K562 (cell line): ENCODE measurements around the gene DYNLT2. TPM values are rescaled to one million over a fixed set of nuclear protein-coding genes. Genes with fewer than 3 reads are reported as not detected.

Source experiments
- ATAC-seq: fragments of 200-7000 bp; cut with Tn5 transposase; 3 replicates; pipeline ENCODE4 v1.9.1; 2020; ENCODE audit warnings: moderate library complexity
- BruUV-seq: library from RNA; stranded (reverse); fragments of 400-500 nt; replicated peaks from 2 replicates; lab custom pipeline; 2021; lab: Mats Ljungman, UMichigan
- CTCF ChIA-PET: fragments of 300-600 bp; formaldehyde crosslinking; extraction: SDS; loops from one replicate; lab custom pipeline; 2021; ENCODE audit warnings: low intra/inter-chr PET ratio; lab: Yijun Ruan, JAX
- POLR2A ChIA-PET: fragments of 300-600, 350-650 bp; sonication (Branson Sonifier 250); formaldehyde crosslinking; extraction: SDS; loops from one replicate; lab custom pipeline; 2021; ENCODE audit warnings: antibody characterized with exemption, inconsistent platforms; lab: Yijun Ruan, JAX
- DNase-seq, 4 experiments: peaks; one replicate each; pipeline versions ENCODE4 v3.0.0 to v3.0.0-alpha.2; 2011 to 2018; ENCODE audit warnings: low spot score in 3 of 4, mixed read lengths in 3 of 4; ENCODE audit errors: extremely low read depth in 1 of 4
- FAIRE-seq: peaks from 2 replicates; lab custom pipeline; 2011; peaks lifted over from hg19 to GRCh38; lab: Jason Lieb, UNC
- H2AFZ ChIP-seq: 2 replicates; pipeline ENCODE4 v1.6.0; 2011; ENCODE audit warnings: low read depth, low read length, control low read depth, inconsistent platforms
- H3K27ac ChIP-seq: fragments of 200-600 bp; 3 replicates; pipeline ENCODE4 v1.8.0; 2011; ENCODE audit warnings: low read depth, mild to moderate bottlenecking, control low read depth, inconsistent platforms, low read length, moderate library complexity, mixed read lengths; ENCODE audit errors: extremely low read depth
- H3K27me3 ChIP-seq, 2 experiments: fragments of 300-600 bp in 1 of 2; 2 replicates in 1 of 2; 3 replicates in 1 of 2; pipeline versions ENCODE4 v1.6.0 to v1.8.0; 2011; ENCODE audit warnings: inconsistent platforms in 2 of 2, low read length in 2 of 2, mild to moderate bottlenecking in 1 of 2, mixed read lengths in 1 of 2, moderate library complexity in 1 of 2; ENCODE audit not compliant: control insufficient read depth in 2 of 2, insufficient read depth in 2 of 2
- H3K36me3 ChIP-seq: fragments of 300-600 bp; 3 replicates; pipeline ENCODE4 v1.8.0; 2011; ENCODE audit warnings: mild to moderate bottlenecking, low read length, inconsistent platforms; ENCODE audit not compliant: control insufficient read depth, insufficient read depth
- H3K4me1 ChIP-seq, 2 experiments: fragments of 200-600 bp in 1 of 2; replicated peaks in 1 of 2; 2 replicates in 1 of 2; 3 replicates in 1 of 2; pipeline versions ENCODE4 v1.5.1 to v1.8.0; 2011; ENCODE audit warnings: inconsistent platforms in 2 of 2, low read length in 2 of 2, mild to moderate bottlenecking in 1 of 2, mixed read lengths in 1 of 2, moderate library complexity in 1 of 2; ENCODE audit not compliant: control insufficient read depth in 2 of 2, insufficient read depth in 2 of 2
- H3K4me2 ChIP-seq: 2 replicates; pipeline ENCODE4 v1.6.1; 2011; ENCODE audit warnings: low read length, control low read depth, inconsistent platforms, mixed read lengths; ENCODE audit not compliant: insufficient read depth
- H3K4me3 ChIP-seq: fragments of 200-600 bp; sonication (generic), shearing (Covaris generic); 2 replicates; pipeline ENCODE4 v1.5.1; 2016; ENCODE audit warnings: control low read depth, inconsistent platforms
- H3K79me2 ChIP-seq: fragments of 200-600 bp; 3 replicates; pipeline ENCODE4 v1.8.0; 2011; ENCODE audit warnings: low read length, inconsistent platforms; ENCODE audit not compliant: control insufficient read depth, insufficient read depth
- H3K9ac ChIP-seq, 2 experiments: 2 replicates each; pipeline versions ENCODE4 v1.6.0 to v1.6.1; 2011; ENCODE audit warnings: low read depth in 2 of 2, low read length in 2 of 2, control low read depth in 1 of 2, inconsistent platforms in 1 of 2, mild to moderate bottlenecking in 1 of 2, mixed read lengths in 1 of 2; ENCODE audit not compliant: insufficient read depth in 1 of 2
- H3K9me1 ChIP-seq: one replicate; pipeline ENCODE4 v1.6.0; 2011; ENCODE audit warnings: inconsistent platforms, mild to moderate bottlenecking, low read length, moderate library complexity; ENCODE audit not compliant: control insufficient read depth, insufficient read depth
- H3K9me3 ChIP-seq: replicated peaks from 2 replicates; pipeline ENCODE4 v1.5.1; 2011; ENCODE audit warnings: low read depth, low read length, inconsistent platforms; ENCODE audit not compliant: control insufficient read depth, insufficient read depth
- H4K20me1 ChIP-seq: replicated peaks from 2 replicates; pipeline ENCODE4 v1.6.1; 2011; ENCODE audit warnings: low read length, inconsistent platforms, mixed read lengths; ENCODE audit not compliant: control insufficient read depth, insufficient read depth
- CBFA2T3 ChIP-seq: fragments of 450-650 bp; IDR thresholded peaks from 2 replicates; pipeline ENCODE4 v1.6.1; 2017
- CCAR2 ChIP-seq: fragments of 200-400 bp; formaldehyde crosslinking; IDR thresholded peaks from 2 replicates; pipeline ENCODE4 v1.6.1; 2017; ENCODE audit warnings: mild to moderate bottlenecking, low read depth, low read length
- EHMT2 ChIP-seq: fragments of 450-650 bp; IDR thresholded peaks from 2 replicates; pipeline ENCODE4 v1.6.1; 2018; ENCODE audit warnings: antibody characterized with exemption
- EZH2 ChIP-seq: IDR thresholded peaks from 2 replicates; pipeline ENCODE4 v1.6.1; 2012; ENCODE audit warnings: low read depth, mild to moderate bottlenecking, inconsistent platforms, low read length, borderline replicate concordance
- FOXA3 ChIP-seq, 2 experiments: fragments of 450-650 bp in 1 of 2; sonication (generic) in 1 of 2; formaldehyde crosslinking; IDR thresholded peaks in 1 of 2; conservative IDR thresholded peaks in 1 of 2; 2 replicates each; pipeline versions ENCODE4 v1.4.0 to v1.8.0; 2020 to 2022; ENCODE audit warnings: mild to moderate bottlenecking in 2 of 2, missing genetic modification reagents in 1 of 2
- FOXK1 ChIP-seq: sonication (generic); formaldehyde crosslinking; IDR thresholded peaks from 2 replicates; pipeline ENCODE4 v1.8.0; 2022; ENCODE audit warnings: missing genetic modification reagents, mild to moderate bottlenecking, borderline replicate concordance
- GABPB2 ChIP-seq: fragments of 250-450 bp; sonication (Bioruptor Pico); conservative IDR thresholded peaks from 2 replicates; pipeline ENCODE4 v1.5.1; 2021; ENCODE audit warnings: mild to moderate bottlenecking
- HDAC6 ChIP-seq: IDR thresholded peaks from 2 replicates; pipeline ENCODE4 v1.6.1; 2012; ENCODE audit warnings: low read depth, mild to moderate bottlenecking, control low read depth, inconsistent platforms, low read length, moderate library complexity
- HNRNPL ChIP-seq: fragments of 200-400 bp; formaldehyde crosslinking; IDR thresholded peaks from 2 replicates; pipeline ENCODE4 v1.6.1; 2017; ENCODE audit warnings: low read depth, mild to moderate bottlenecking, low read length
- MCM3 ChIP-seq: fragments of 450-650 bp; IDR thresholded peaks from 2 replicates; pipeline ENCODE4 v1.6.1; 2016
- MTA2 ChIP-seq: fragments of 450-650 bp; IDR thresholded peaks from 2 replicates; pipeline ENCODE4 v1.6.1; 2016; ENCODE audit warnings: low read depth
- NELFE ChIP-seq: IDR thresholded peaks from 2 replicates; pipeline ENCODE4 v1.6.1; 2011; ENCODE audit warnings: mild to moderate bottlenecking; ENCODE audit not compliant: insufficient read depth, insufficient read length
- PCBP2 ChIP-seq: fragments of 200-400 bp; formaldehyde crosslinking; IDR thresholded peaks from 2 replicates; pipeline ENCODE4 v1.6.1; 2018; ENCODE audit warnings: low read length, low read depth, mild to moderate bottlenecking, moderate library complexity; ENCODE audit not compliant: poor library complexity, severe bottlenecking
- ZC3H4 ChIP-seq: sonication (generic); formaldehyde crosslinking; IDR thresholded peaks from 2 replicates; pipeline ENCODE4 v1.9.0; 2021; ENCODE audit warnings: missing genetic modification reagents, borderline replicate concordance
- ZNF347 ChIP-seq: fragments of 450-650 bp; formaldehyde crosslinking; IDR thresholded peaks from 2 replicates; pipeline ENCODE4 v1.4.0; 2020; ENCODE audit warnings: low read depth, mild to moderate bottlenecking, moderate library complexity
- WGBS: fragments of 100-300 bp; shearing (Covaris generic); methylation state at CpG from one replicate; pipeline ENCODE4 v1.1.6; 2016; ENCODE audit warnings: low coverage, mixed read lengths; ENCODE audit not compliant: insufficient coverage; ENCODE audit errors: missing lambda C conversion rate; 5-methylcytosine and 5-hydroxymethylcytosine counted together
- in situ Hi-C: fragments of 300-500 bp; cut with MboI; formaldehyde crosslinking; loops from 4 replicates; pipeline ENCODE4 v1.15.0; 2018; ENCODE audit warnings: inconsistent platforms, mixed read lengths
- intact Hi-C: fragments of 100-400 bp; cut with micrococcal nuclease; formaldehyde crosslinking; loops from 2 replicates; pipeline ENCODE4 v1.14.2; 2022
- polyA plus RNA-seq, 8 experiments: library from polyadenylated mRNA; depleted of rRNA in 4 of 8; stranded (reverse) in 5 of 8; unstranded in 3 of 8; fragments of >200 nt; fragmentation: Nextera tagmentation in 2 of 8; fragmentation: Illumina TruSeq in 1 of 8; extraction: Ambion mirVana in 2 of 8; extraction: Trizol in 1 of 8; gene quantifications; 2 replicates each; pipeline versions ENCODE4 v1.2.1 to v1.2.3, GENCODE V29; 2011 to 2014; ENCODE audit warnings: inconsistent platforms in 1 of 8, missing spikeins in 1 of 8
- total RNA-seq, 7 experiments: library from RNA; depleted of rRNA in 6 of 7; stranded (reverse); fragments of >200 nt in 6 of 7; fragmentation: Illumina TruSeq in 2 of 7; extraction: Trizol in 2 of 7; gene quantifications; 2 replicates each; pipeline versions ENCODE4 v1.2.1 to v1.2.3, GENCODE V29; 2011 to 2021; ENCODE audit warnings: low replicate concordance in 1 of 7
- TF ChIP-seq, protein P1 (sequence below): sonication (generic); formaldehyde crosslinking; IDR thresholded peaks from 2 replicates; pipeline ENCODE4 v1.8.0; 2022; ENCODE audit warnings: mild to moderate bottlenecking, missing genetic modification reagents, borderline replicate concordance
- TF ChIP-seq, protein P2 (sequence below), 3 experiments: IDR thresholded peaks in 2 of 3; conservative IDR thresholded peaks in 1 of 3; 2 replicates each; pipeline ENCODE4 v1.5.1; 2011 to 2012; ENCODE audit warnings: low read length in 3 of 3, mild to moderate bottlenecking in 3 of 3, control low read depth in 2 of 3, improper control_type of control experiment in 1 of 3, inconsistent platforms in 1 of 3, low read depth in 1 of 3, mixed read lengths in 1 of 3, moderate library complexity in 1 of 3; ENCODE audit not compliant: insufficient read depth in 2 of 3
- TF ChIP-seq, protein P3 (sequence below): fragments of 450-650 bp; IDR thresholded peaks from 2 replicates; pipeline ENCODE4 v1.6.1; 2016; ENCODE audit warnings: low read depth, mild to moderate bottlenecking, moderate library complexity

Gene DYNLT2
- total and polyA plus RNA-seq, 9 of the 15 experiments (the other 6 are each of a cell fraction or from before 2014, with no cell fraction given): 2.0 to 12.8 (median 6.3) TPM

DNA sequence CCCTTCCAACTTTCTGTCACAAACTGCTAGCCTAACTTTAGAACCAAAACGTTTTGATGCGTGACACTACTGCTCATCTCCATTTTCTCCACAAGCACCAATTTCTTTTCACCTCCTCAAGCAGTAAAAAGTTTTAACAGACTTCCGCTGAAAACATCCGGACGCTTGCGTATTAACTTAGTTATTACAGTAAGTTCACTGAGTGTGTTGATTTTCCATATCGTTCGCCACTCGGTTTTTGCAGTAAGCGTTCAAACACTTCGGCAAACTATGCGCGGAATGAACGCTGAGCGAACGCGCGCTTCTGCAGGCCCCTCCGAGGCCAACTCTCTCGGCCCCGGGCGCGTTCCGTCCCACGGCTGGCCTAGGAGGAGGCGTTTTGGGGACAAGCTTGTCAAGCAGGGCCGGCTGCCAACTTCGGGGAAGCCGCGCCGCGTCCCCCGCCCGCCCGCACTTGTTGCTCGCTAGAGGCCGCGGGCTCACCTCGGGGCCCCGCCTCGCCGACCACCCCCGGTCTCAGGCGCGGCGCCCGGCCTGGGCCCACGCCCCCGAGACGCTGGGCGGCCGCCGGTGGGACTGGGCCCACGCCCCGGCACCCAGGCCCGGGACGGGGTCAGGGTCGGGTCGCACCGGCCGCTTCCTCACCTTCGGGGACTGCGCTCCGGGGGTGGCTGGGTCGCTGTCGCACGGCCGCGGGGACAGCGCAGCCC lies 28.0 kb downstream of the DYNLT2 start:
- H3K4me2 ChIP-seq: peak overlapping the region; percentile 93
- POLR2A ChIA-PET: interaction anchor here (0.6 to 7.0 kb wide), 8 partner anchors 8 to 409 kb away, joined by 3 to 46 read pairs (median 6); partner anchors contain the start of genes C6orf120, DYNLT2, ERMARD and WDR27
- peak; percentile 79 to 86 (median 84) for DNase-seq
- peak overlapping the region; percentile 63 for H3K4me3 ChIP-seq
- peaks cover 13% of the 10 kb centered on the region for H3K36me3 ChIP-seq
- ATAC-seq: peak; percentile 70
- BruUV-seq: no TSS peak
- H3K9me1 ChIP-seq: no peaks in the 10 kb centered on the region
- peaks cover 6% of the 10 kb centered on the region for H4K20me1 ChIP-seq
- CTCF ChIA-PET: interaction anchor here (1.0 kb wide), 1 partner anchor 28 kb away, joined by 4 read pairs; the partner anchor contains the start of genes DYNLT2 and ERMARD
- peak overlapping the region; percentile 72 for H3K27ac ChIP-seq
- peak overlapping the region; percentile 79 to 96 for H3K9ac ChIP-seq
- peak; percentile 26 for FAIRE-seq
- no peaks in the 10 kb centered on the region for H3K9me3 ChIP-seq
- peaks cover 25 to 31% of the 10 kb centered on the region in 2 experiments for H3K4me1 ChIP-seq
- in situ Hi-C loops (no loop called here), intact Hi-C loops (no loop called here)
- WGBS: under 1% methylated on average over 53 of the region's 70 CpGs
- peaks cover 47% of the 10 kb centered on the region for H3K79me2 ChIP-seq
- H3K27me3 ChIP-seq: no peaks in the 10 kb centered on the region
- H2AFZ ChIP-seq: peak overlapping the region; percentile 66
- TF ChIP-seq MCM3: no peak
- 0 out of 2 replicates have a peak, but pooled peaks have one; percentile 82 for TF ChIP-seq HDAC6
- no peak for TF ChIP-seq ZC3H4 (CRISPR knock-in tag)
- TF ChIP-seq, protein P1, sequence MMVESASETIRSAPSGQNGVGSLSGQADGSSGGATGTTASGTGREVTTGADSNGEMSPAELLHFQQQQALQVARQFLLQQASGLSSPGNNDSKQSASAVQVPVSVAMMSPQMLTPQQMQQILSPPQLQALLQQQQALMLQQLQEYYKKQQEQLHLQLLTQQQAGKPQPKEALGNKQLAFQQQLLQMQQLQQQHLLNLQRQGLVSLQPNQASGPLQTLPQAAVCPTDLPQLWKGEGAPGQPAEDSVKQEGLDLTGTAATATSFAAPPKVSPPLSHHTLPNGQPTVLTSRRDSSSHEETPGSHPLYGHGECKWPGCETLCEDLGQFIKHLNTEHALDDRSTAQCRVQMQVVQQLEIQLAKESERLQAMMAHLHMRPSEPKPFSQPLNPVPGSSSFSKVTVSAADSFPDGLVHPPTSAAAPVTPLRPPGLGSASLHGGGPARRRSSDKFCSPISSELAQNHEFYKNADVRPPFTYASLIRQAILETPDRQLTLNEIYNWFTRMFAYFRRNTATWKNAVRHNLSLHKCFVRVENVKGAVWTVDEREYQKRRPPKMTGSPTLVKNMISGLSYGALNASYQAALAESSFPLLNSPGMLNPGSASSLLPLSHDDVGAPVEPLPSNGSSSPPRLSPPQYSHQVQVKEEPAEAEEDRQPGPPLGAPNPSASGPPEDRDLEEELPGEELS (CRISPR knock-in tag): no peak
- no peak for TF ChIP-seq FOXA3 (CRISPR knock-in tag; conservative IDR thresholded peaks at IDR 0.05 in 1 of 2, IDR thresholded peaks at IDR 0.05 in 1 of 2)
- no peak for TF ChIP-seq CBFA2T3
- TF ChIP-seq EHMT2: no peak
- TF ChIP-seq, protein P2, sequence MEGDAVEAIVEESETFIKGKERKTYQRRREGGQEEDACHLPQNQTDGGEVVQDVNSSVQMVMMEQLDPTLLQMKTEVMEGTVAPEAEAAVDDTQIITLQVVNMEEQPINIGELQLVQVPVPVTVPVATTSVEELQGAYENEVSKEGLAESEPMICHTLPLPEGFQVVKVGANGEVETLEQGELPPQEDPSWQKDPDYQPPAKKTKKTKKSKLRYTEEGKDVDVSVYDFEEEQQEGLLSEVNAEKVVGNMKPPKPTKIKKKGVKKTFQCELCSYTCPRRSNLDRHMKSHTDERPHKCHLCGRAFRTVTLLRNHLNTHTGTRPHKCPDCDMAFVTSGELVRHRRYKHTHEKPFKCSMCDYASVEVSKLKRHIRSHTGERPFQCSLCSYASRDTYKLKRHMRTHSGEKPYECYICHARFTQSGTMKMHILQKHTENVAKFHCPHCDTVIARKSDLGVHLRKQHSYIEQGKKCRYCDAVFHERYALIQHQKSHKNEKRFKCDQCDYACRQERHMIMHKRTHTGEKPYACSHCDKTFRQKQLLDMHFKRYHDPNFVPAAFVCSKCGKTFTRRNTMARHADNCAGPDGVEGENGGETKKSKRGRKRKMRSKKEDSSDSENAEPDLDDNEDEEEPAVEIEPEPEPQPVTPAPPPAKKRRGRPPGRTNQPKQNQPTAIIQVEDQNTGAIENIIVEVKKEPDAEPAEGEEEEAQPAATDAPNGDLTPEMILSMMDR (IDR thresholded peaks at IDR 0.05 in 2 of 3, conservative IDR thresholded peaks at IDR 0.05 in 1 of 3; ENCODE audit: insufficient read depth in 2 of 3, low read depth in 1 of 3, low read length in 3 of 3): no peak
- TF ChIP-seq HNRNPL: no peak
- TF ChIP-seq CCAR2: no peak
- TF ChIP-seq NELFE: no peak
- no peak for TF ChIP-seq FOXK1 (CRISPR knock-in tag)
- no peak for TF ChIP-seq MTA2
- no peak for TF ChIP-seq PCBP2
- TF ChIP-seq, protein P3, sequence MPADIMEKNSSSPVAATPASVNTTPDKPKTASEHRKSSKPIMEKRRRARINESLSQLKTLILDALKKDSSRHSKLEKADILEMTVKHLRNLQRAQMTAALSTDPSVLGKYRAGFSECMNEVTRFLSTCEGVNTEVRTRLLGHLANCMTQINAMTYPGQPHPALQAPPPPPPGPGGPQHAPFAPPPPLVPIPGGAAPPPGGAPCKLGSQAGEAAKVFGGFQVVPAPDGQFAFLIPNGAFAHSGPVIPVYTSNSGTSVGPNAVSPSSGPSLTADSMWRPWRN: no peak
- TF ChIP-seq EZH2: no peak
- no peak for TF ChIP-seq ZNF347 (CRISPR knock-in tag)
- TF ChIP-seq GABPB2 (CRISPR knock-in tag): no peak
